GM18873 (cell line): Measurements from ENCODE around the gene EDN3.

Experiments
- ATAC-seq: cut with Tn5 transposase; IDR thresholded peaks from one replicate; pipeline ENCODE4 v1.9.1; 2021; ENCODE audit warnings: mild to moderate bottlenecking, moderate library complexity, moderate number of reproducible peaks; ENCODE audit not compliant: unreplicated experiment, low FRiP score

The EDN3 gene

GRCh38 chr20:59360934-59361333 lies 60.5 kb downstream of the EDN3 start:
- no peak for ATAC-seq

- no peak for ATAC-seq
Observed at GRCh38 chr20:59361411-59361810, 61.0 kb downstream of the EDN3 start.

DNA sequence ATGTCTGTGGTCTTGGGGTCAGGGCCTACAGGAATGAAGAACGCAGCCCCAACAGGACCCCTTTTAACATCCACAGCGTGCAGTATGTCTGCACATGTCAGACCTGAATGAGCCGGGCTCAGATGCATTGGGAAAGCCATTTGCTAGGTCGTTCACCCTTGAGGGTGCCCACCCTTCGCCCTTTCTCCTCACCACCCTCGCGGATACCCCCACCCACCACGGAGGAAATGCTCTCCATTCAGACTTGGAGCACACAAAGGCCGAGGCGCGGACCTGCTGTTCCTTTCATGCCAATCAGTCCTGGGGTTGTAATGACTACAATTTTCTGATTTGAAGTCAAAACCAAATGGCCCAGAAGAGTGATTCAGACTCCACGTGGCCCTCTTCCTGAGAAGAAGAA lies 62.7 kb downstream of the EDN3 start:
- no peak for ATAC-seq

- no peak for ATAC-seq
Observed at GRCh38 chr20:59364611-59365010, 64.2 kb downstream of the EDN3 start.

GRCh38 chr20:59365611-59366285 lies 65.3 kb downstream of the EDN3 start:
- ATAC-seq: no peak

GRCh38 chr20:59371431-59371830 lies 71.0 kb downstream of the EDN3 start:
- ATAC-seq: no peak

- no peak for ATAC-seq
Observed at GRCh38 chr20:59374261-59374660, 73.8 kb downstream of the EDN3 start.

- ATAC-seq: no peak
Observed at GRCh38 chr20:59375541-59375940, 75.1 kb downstream of the EDN3 start.
